Loucy (cell line): ENCODE results near the gene PROK1.

Source experiments
- H2AFZ ChIP-seq: fragments of 200-600 bp; sonication (generic); 2 replicates; pipeline ENCODE4 v1.6.0; 2016; ENCODE audit warnings: antibody characterized with exemption, mild to moderate bottlenecking, low read length, moderate library complexity
- H3F3A ChIP-seq: fragments of 200-600 bp; 2 replicates; pipeline ENCODE4 v1.6.0; 2016; ENCODE audit warnings: antibody characterized with exemption, low read depth, mild to moderate bottlenecking
- H3K27me3 ChIP-seq: fragments of 200-600 bp; sonication (generic); 2 replicates; pipeline ENCODE4 v1.6.1; 2014; ENCODE audit warnings: low read length, mild to moderate bottlenecking; ENCODE audit not compliant: insufficient read depth, poor library complexity, severe bottlenecking
- H3K36me3 ChIP-seq: fragments of 200-600 bp; sonication (generic); 2 replicates; pipeline ENCODE4 v1.6.1; 2016; ENCODE audit warnings: low read length; ENCODE audit not compliant: insufficient read depth
- H3K4me1 ChIP-seq: fragments of 200-600 bp; sonication (generic); 2 replicates; pipeline ENCODE4 v1.5.1; 2014; ENCODE audit warnings: low read length, mild to moderate bottlenecking; ENCODE audit not compliant: insufficient read depth, poor library complexity, severe bottlenecking
- H3K4me2 ChIP-seq: fragments of 200-600 bp; sonication (generic); 2 replicates; pipeline ENCODE4 v1.6.0; 2014; ENCODE audit warnings: antibody characterized with exemption, low read length, low read depth, mild to moderate bottlenecking; ENCODE audit not compliant: poor library complexity, severe bottlenecking
- H3K4me3 ChIP-seq: fragments of 200-600 bp; sonication (generic); 2 replicates; pipeline ENCODE4 v1.5.1; 2014; ENCODE audit warnings: low read length, mild to moderate bottlenecking, mixed read lengths; ENCODE audit not compliant: poor library complexity, severe bottlenecking
- H3K79me2 ChIP-seq: fragments of 200-600 bp; sonication (generic); 2 replicates; pipeline ENCODE4 v1.6.1; 2014; ENCODE audit warnings: low read length; ENCODE audit not compliant: insufficient read depth
- H3K9ac ChIP-seq: fragments of 200-600 bp; sonication (generic); 2 replicates; pipeline ENCODE4 v1.6.0; 2014; ENCODE audit warnings: mild to moderate bottlenecking, low read depth, low read length, moderate library complexity; ENCODE audit not compliant: poor library complexity, severe bottlenecking
- H3K9me2 ChIP-seq: fragments of 200-600 bp; sonication (generic); replicated peaks from 2 replicates; pipeline ENCODE4 v1.6.1; 2016; ENCODE audit warnings: low read depth, low read length, mixed read lengths
- H3K9me3 ChIP-seq: fragments of 200-600 bp; sonication (generic); 2 replicates; pipeline ENCODE4 v1.6.1; 2014; ENCODE audit warnings: mild to moderate bottlenecking, antibody characterized with exemption, low read length, low read depth; ENCODE audit not compliant: insufficient read depth
- H4K20me1 ChIP-seq: fragments of 200-600 bp; sonication (generic); 2 replicates; pipeline ENCODE4 v1.6.0; 2014; ENCODE audit warnings: antibody characterized with exemption, low read length, mild to moderate bottlenecking; ENCODE audit not compliant: insufficient read depth, poor library complexity, severe bottlenecking
- EZH2phosphoT487 ChIP-seq: fragments of 200-600 bp; IDR thresholded peaks from 2 replicates; pipeline ENCODE4 v1.6.1; 2018; ENCODE audit warnings: antibody characterized with exemption, mild to moderate bottlenecking, moderate library complexity, borderline replicate concordance
- TF ChIP-seq, protein P1 (sequence below): fragments of 200-600 bp; sonication (generic); conservative IDR thresholded peaks from 2 replicates; pipeline ENCODE4 v1.5.1; 2014; ENCODE audit warnings: mild to moderate bottlenecking, antibody characterized with exemption, low read length

Gene PROK1

DNA sequence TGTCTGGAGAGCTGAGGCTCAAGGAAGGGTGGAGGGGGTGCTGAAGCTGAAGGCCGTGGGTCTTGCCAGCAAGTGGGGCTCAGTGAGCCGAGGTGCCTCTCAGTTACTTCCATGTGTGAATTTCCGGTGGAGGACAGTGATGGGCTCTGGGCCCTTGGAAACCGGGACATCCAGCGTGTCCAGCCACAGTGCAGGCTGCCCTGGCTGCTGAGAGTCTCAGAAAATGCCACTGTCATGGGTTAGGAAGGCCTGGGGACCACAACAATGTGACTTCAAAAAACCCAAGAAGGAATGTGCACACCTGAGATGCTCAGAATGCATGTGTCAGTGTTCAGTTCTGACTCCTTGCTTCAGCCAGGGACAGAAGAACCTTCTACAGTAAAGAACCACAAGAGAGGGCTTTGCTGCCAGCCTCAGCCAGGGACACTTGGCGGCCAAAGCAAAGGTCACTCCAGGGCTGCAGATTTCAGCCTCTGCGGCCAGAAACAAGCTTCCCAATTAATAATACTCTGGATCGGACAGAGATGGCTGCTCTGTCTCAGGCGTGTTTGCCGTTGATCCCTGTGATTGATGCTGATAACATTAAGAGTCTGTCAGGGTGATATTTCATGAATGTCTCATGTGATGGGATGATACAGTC is 30.8 kb upstream of the PROK1 start:
- H3K9ac ChIP-seq: no peak overlapping the region
- H3K79me2 ChIP-seq: no peaks in the 10 kb centered on the region

DNA sequence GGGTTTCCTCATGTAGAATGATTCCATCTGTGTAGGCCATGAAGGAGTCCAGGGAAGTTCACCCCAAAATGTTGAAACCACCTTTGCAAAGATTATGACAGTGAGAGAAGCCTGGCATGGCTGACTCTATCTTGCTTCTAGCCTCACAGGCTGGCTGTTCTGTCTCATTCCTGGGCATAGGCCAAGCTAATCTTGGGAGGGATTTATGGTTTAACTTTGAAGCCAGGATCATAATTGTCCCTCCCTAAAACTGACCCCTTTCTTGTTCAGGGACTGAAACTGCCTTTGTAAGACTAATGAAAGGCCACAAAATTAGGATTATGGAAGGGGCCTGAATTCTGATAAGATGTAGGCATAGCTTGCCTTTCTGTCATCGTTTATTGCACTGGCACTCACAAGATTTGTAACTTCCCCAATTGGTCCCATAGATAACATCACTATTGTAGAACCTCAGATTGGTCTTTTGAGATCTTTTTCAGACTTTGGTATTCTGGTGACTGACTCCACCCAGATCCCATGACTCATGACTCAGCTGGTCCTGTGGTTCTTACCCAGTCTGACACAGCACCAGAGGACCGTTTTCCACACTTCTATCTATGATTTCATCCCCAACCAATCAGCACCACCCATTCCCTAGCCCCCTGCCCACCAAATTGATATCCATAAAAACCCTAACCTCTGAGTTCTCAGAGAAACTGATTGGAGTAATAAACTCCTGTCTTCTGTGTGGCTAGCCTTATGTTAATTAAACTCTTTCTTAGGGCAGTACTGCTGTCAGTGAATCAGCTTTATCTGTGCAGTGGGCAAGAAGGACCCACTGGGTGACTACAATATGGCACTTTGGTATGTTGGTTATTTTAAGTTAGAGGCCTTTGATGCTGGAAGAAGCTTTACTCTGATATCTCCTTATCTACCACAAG is 29.8 kb upstream of the PROK1 start:
- no peaks in the 10 kb centered on the region for H3K9me3 ChIP-seq
- no peak overlapping the region for H2AFZ ChIP-seq
- no peak overlapping the region for H3K4me2 ChIP-seq
- H3K36me3 ChIP-seq: no peaks in the 10 kb centered on the region
- H4K20me1 ChIP-seq: no peaks in the 10 kb centered on the region
- no peaks in the 10 kb centered on the region for H3K79me2 ChIP-seq
- no peak for TF ChIP-seq EZH2phosphoT487
- TF ChIP-seq, protein P1, sequence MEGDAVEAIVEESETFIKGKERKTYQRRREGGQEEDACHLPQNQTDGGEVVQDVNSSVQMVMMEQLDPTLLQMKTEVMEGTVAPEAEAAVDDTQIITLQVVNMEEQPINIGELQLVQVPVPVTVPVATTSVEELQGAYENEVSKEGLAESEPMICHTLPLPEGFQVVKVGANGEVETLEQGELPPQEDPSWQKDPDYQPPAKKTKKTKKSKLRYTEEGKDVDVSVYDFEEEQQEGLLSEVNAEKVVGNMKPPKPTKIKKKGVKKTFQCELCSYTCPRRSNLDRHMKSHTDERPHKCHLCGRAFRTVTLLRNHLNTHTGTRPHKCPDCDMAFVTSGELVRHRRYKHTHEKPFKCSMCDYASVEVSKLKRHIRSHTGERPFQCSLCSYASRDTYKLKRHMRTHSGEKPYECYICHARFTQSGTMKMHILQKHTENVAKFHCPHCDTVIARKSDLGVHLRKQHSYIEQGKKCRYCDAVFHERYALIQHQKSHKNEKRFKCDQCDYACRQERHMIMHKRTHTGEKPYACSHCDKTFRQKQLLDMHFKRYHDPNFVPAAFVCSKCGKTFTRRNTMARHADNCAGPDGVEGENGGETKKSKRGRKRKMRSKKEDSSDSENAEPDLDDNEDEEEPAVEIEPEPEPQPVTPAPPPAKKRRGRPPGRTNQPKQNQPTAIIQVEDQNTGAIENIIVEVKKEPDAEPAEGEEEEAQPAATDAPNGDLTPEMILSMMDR: no peak
- no peak overlapping the region for H3K4me3 ChIP-seq
- H3F3A ChIP-seq: no peaks in the 10 kb centered on the region
- no peaks in the 10 kb centered on the region for H3K4me1 ChIP-seq
- H3K27me3 ChIP-seq: no peaks in the 10 kb centered on the region
- H3K9ac ChIP-seq: no peak overlapping the region
- no peaks in the 10 kb centered on the region for H3K9me2 ChIP-seq

More for the DNA sequence above, 30.8 kb upstream of the PROK1 start:
- Histone ChIP-seq H4K20me1 (no peaks in the 10 kb centered on the region), H3K36me3 (no peaks in the 10 kb centered on the region), H2AFZ (no peak overlapping the region), H3K4me2 (no peak overlapping the region), H3K9me2 (no peaks in the 10 kb centered on the region), H3F3A (no peaks in the 10 kb centered on the region), H3K4me1 (no peaks in the 10 kb centered on the region), H3K9me3 (no peaks in the 10 kb centered on the region), H3K27me3 (no peaks in the 10 kb centered on the region), H3K4me3 (no peak overlapping the region)
- no peak for TF ChIP-seq EZH2phosphoT487

DNA sequence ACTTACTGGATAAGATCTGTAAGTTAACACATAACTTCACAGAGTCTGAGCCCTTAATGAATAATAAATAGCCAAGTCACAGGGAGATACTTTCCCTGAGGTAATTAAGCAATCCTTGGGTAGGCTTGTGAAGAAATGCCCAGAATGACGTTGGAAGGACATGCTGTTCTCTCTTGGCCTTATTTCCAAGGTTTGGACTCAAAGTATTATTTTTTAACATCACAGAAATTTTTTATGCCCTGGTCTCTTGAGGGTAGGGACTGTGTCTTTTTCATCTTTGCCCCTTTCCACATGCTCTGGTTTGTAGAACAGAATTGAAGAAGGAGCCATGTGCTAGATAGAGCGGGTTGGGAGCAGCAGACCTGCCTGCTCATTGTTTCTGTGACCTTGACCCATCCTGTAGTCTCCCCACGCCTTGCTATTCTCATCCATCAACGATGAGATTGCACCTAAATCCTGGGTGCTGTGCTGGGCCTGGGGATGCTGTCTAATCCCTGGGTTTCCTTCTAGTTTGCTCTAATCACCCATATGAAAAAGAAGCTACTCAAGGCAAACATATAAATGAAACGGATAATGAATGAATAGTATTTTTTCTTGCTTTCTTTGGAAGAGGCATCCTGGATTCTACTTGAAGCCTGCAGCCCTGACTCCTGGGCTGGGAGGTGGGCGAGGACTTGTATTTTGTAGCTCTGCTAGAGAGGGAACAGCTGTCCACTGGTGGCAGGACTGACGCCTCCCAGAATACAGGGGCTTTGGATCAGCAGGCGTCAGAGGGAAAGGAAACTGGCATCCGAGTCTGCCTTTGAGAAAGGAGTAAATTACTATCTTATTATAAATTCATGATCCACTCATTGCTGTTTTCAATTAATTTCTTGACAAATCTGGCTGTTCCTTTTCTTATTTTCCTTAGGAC is 26.0 kb upstream of the PROK1 start:
- no peak overlapping the region for H3K9ac ChIP-seq
- H3K9me3 ChIP-seq: no peaks in the 10 kb centered on the region

More for the DNA sequence above, 26.0 kb upstream of the PROK1 start:
- no peak for TF ChIP-seq EZH2phosphoT487
- TF ChIP-seq, protein P1: no peak
- H4K20me1 ChIP-seq: no peaks in the 10 kb centered on the region
- no peaks in the 10 kb centered on the region for H3K79me2 ChIP-seq
- H3K4me3 ChIP-seq: no peak overlapping the region
- H3K4me1 ChIP-seq: no peaks in the 10 kb centered on the region
- H3K27me3 ChIP-seq: no peaks in the 10 kb centered on the region
- H3F3A ChIP-seq: no peaks in the 10 kb centered on the region
- no peak overlapping the region for H2AFZ ChIP-seq
- H3K9me2 ChIP-seq: no peaks in the 10 kb centered on the region
- no peak overlapping the region for H3K4me2 ChIP-seq
- no peaks in the 10 kb centered on the region for H3K36me3 ChIP-seq
